ENCODE measurements around the gene PIP4K2C. TPM values are rescaled to one million over a fixed set of nuclear protein-coding genes. Genes with fewer than 3 reads are reported as not detected.
"Not testable (repeated sequence)": the region's sequence is repeated elsewhere in the genome, so short reads cannot be mapped to it uniquely, and the experiment has no call there.

PIP4K2C gene
- total RNA-seq, 2 donors from 2014 or later: 15.3 to 16.1 TPM

GRCh38 chr12:57554453-57554852 is 36.5 kb upstream of the PIP4K2C start:
- DNase-seq: no peak
- intact Hi-C loops (cut with DNase I): no loop called here
- no peak for ATAC-seq

GRCh38 chr12:57554897-57555296 is 36.1 kb upstream of the PIP4K2C start:
- intact Hi-C loops (cut with DNase I): no loop called here
- no peak for ATAC-seq
- DNase-seq: no peak

GRCh38 chr12:57558864-57559263 is 32.1 kb upstream of the PIP4K2C start:
- no peak for DNase-seq
- ATAC-seq: no peak
- intact Hi-C loops (cut with DNase I): no loop called here

GRCh38 chr12:57560516-57560915 is 30.5 kb upstream of the PIP4K2C start:
- no peak for ATAC-seq
- DNase-seq: no peak
- intact Hi-C loops (cut with DNase I): no loop called here

GRCh38 chr12:57561117-57561516 is 29.9 kb upstream of the PIP4K2C start:
- ATAC-seq; DNase-seq; intact Hi-C loops (cut with DNase I): not testable (repeated sequence)

GRCh38 chr12:57563358-57563757 is 27.6 kb upstream of the PIP4K2C start:
- ATAC-seq (no peak), DNase-seq (no peak)
- intact Hi-C loops (cut with DNase I): no loop called here

- ATAC-seq (no peak), DNase-seq (no peak)
- intact Hi-C loops (cut with DNase I): no loop called here
These were observed 26.7 kb upstream of the PIP4K2C start for GRCh38 chr12:57564178-57564740.

GRCh38 chr12:57568838-57569237 is 22.2 kb upstream of the PIP4K2C start:
- intact Hi-C loops (cut with DNase I): no loop called here
- DNase-seq (no peak), ATAC-seq (no peak)

GRCh38 chr12:57569858-57570257 is 21.1 kb upstream of the PIP4K2C start:
- intact Hi-C loops (cut with DNase I): no loop called here
- no peak for DNase-seq
- ATAC-seq: no peak

GRCh38 chr12:57570438-57570837 is 20.6 kb upstream of the PIP4K2C start:
- intact Hi-C loops (cut with DNase I); ATAC-seq; DNase-seq: not testable (repeated sequence)

GRCh38 chr12:57571926-57572762 is 18.8 kb upstream of the PIP4K2C start:
- intact Hi-C loops (cut with DNase I): no loop called here
- ATAC-seq: no peak

GRCh38 chr12:57574795-57575194 is 16.2 kb upstream of the PIP4K2C start:
- no peak for DNase-seq
- intact Hi-C loops (cut with DNase I): no loop called here
- no peak for ATAC-seq

More at GRCh38 chr12:57571926-57572762, 18.8 kb upstream of the PIP4K2C start:
- no peak for DNase-seq

GRCh38 chr12:57575771-57576612 is 15.0 kb upstream of the PIP4K2C start:
- ATAC-seq (no peak), DNase-seq (no peak)
- intact Hi-C loops (cut with DNase I): no loop called here

GRCh38 chr12:57576613-57577160 is 14.3 kb upstream of the PIP4K2C start:
- intact Hi-C loops (cut with DNase I): no loop called here
- DNase-seq: no peak
- no peak for ATAC-seq

GRCh38 chr12:57577981-57578758 is 12.8 kb upstream of the PIP4K2C start:
- ATAC-seq (no peak), DNase-seq (no peak)
- intact Hi-C loops (cut with DNase I): no loop called here

- ATAC-seq: no peak
- intact Hi-C loops (cut with DNase I): no loop called here
These were observed 12.0 kb upstream of the PIP4K2C start for GRCh38 chr12:57579011-57579410.

GRCh38 chr12:57579677-57580465 is 11.1 kb upstream of the PIP4K2C start:
- intact Hi-C loops (cut with DNase I): no loop called here
- no peak for DNase-seq
- ATAC-seq: no peak

More at GRCh38 chr12:57579011-57579410, 12.0 kb upstream of the PIP4K2C start:
- DNase-seq: no peak

GRCh38 chr12:57580466-57580795 is 10.6 kb upstream of the PIP4K2C start:
- no peak for DNase-seq
- ATAC-seq: no peak
- intact Hi-C loops (cut with DNase I): no loop called here
